HEK293T (cell line): ENCODE data around the gene ATG5.
"Not testable (repeated sequence)": the region's sequence is repeated elsewhere in the genome, so short reads cannot be mapped to it uniquely, and the experiment has no call there.

Experiments used
- CTCF ChIA-PET: fragments of 350-600 bp; formaldehyde crosslinking; extraction: SDS; loops from one replicate; lab custom pipeline; 2021; ENCODE audit warnings: antibody characterized with exemption, inconsistent platforms; lab: Yijun Ruan, JAX
- POLR2A ChIA-PET: fragments of 350-600 bp; formaldehyde crosslinking; extraction: SDS; loops from one replicate; lab custom pipeline; 2020; ENCODE audit warnings: antibody characterized with exemption, inconsistent platforms; lab: Yijun Ruan, JAX
- DNase-seq: peaks from one replicate; pipeline ENCODE4 v3.0.0; 2012; ENCODE audit warnings: mixed read lengths; ENCODE audit errors: extremely low spot score
- ARNT ChIP-seq: fragments of 450-650 bp; IDR thresholded peaks from 2 replicates; pipeline ENCODE4 v1.6.1; 2017; ENCODE audit warnings: mild to moderate bottlenecking
- BHLHE40 ChIP-seq: fragments of 450-650 bp; IDR thresholded peaks from 2 replicates; pipeline ENCODE4 v1.6.1; 2016; ENCODE audit warnings: mild to moderate bottlenecking, moderate library complexity, borderline replicate concordance
- CTBP1 ChIP-seq: fragments of 450-650 bp; IDR thresholded peaks from 2 replicates; pipeline ENCODE4 v1.6.1; 2016; ENCODE audit warnings: borderline replicate concordance
- ELF4 ChIP-seq: fragments of 450-650 bp; IDR thresholded peaks from 2 replicates; pipeline ENCODE4 v1.6.1; 2017; ENCODE audit warnings: antibody characterized with exemption
- FOXA1 ChIP-seq: fragments of 450-650 bp; IDR thresholded peaks from 2 replicates; pipeline ENCODE4 v1.6.1; 2016; ENCODE audit warnings: mild to moderate bottlenecking
- FOXK2 ChIP-seq: fragments of 450-650 bp; IDR thresholded peaks from 2 replicates; pipeline ENCODE4 v1.6.1; 2016; ENCODE audit warnings: mild to moderate bottlenecking
- FOXM1 ChIP-seq: fragments of 450-650 bp; IDR thresholded peaks from 2 replicates; pipeline ENCODE4 v1.6.1; 2017; ENCODE audit warnings: mild to moderate bottlenecking, borderline replicate concordance
- HDGF ChIP-seq: fragments of 450-650 bp; IDR thresholded peaks from 2 replicates; pipeline ENCODE4 v1.6.1; 2017; ENCODE audit warnings: antibody characterized with exemption, borderline replicate concordance
- L3MBTL2 ChIP-seq: fragments of 450-650 bp; conservative IDR thresholded peaks from 2 replicates; pipeline ENCODE4 v1.6.1; 2016; ENCODE audit warnings: mild to moderate bottlenecking
- LEF1 ChIP-seq: fragments of 450-650 bp; IDR thresholded peaks from 2 replicates; pipeline ENCODE4 v1.6.1; 2017; ENCODE audit warnings: mild to moderate bottlenecking, borderline replicate concordance
- NFRKB ChIP-seq: fragments of 450-650 bp; IDR thresholded peaks from 2 replicates; pipeline ENCODE4 v1.6.1; 2016; ENCODE audit warnings: mild to moderate bottlenecking, moderate library complexity
- PKNOX1 ChIP-seq: fragments of 450-650 bp; IDR thresholded peaks from 2 replicates; pipeline ENCODE4 v1.6.1; 2016
- SP1 ChIP-seq: fragments of 450-650 bp; IDR thresholded peaks from 2 replicates; pipeline ENCODE4 v1.6.1; 2017
- SUZ12 ChIP-seq: fragments of 450-650 bp; IDR thresholded peaks from 2 replicates; pipeline ENCODE4 v1.6.1; 2016; ENCODE audit warnings: mild to moderate bottlenecking
- TARDBP ChIP-seq: fragments of 450-650 bp; IDR thresholded peaks from 2 replicates; pipeline ENCODE4 v1.6.1; 2016
- ZNF384 ChIP-seq: fragments of 450-650 bp; IDR thresholded peaks from 2 replicates; pipeline ENCODE4 v1.6.1; 2016

Gene ATG5

GRCh38 chr6:106244931-106245330, 80.6 kb downstream of the ATG5 start:
- ChIA-PET POLR2A (no interaction called here), CTCF (interaction anchor here (0.6 kb wide), 1 partner anchor 1340 kb away, joined by 3 read pairs; no protein-coding TSS in a partner anchor)
- no peak for DNase-seq
- no peak for TF ChIP-seq CTBP1

GRCh38 chr6:106244521-106244920, 81.0 kb downstream of the ATG5 start:
- TF ChIP-seq HDGF (no peak), BHLHE40 (no peak), ARNT (no peak), L3MBTL2 (no peak), ELF4 (no peak), FOXM1 (no peak), FOXK2 (no peak), PKNOX1 (no peak), SUZ12 (no peak), TARDBP (no peak)
- POLR2A ChIA-PET = no interaction called here

GRCh38 chr6:106243261-106243660, 82.3 kb downstream of the ATG5 start:
- ChIA-PET CTCF (no interaction called here), POLR2A (no interaction called here)
- no peak for DNase-seq
- TF ChIP-seq NFRKB = no peak
- no peak for TF ChIP-seq SP1

More at GRCh38 chr6:106244521-106244920, 81.0 kb downstream of the ATG5 start:
- no peak for DNase-seq
- CTCF ChIA-PET = no interaction called here

- ChIA-PET CTCF (no interaction called here), POLR2A (no interaction called here)
- no peak for DNase-seq
- TF ChIP-seq LEF1 = no peak
- TF ChIP-seq BHLHE40 = no peak
- TF ChIP-seq PKNOX1 = no peak
- no peak for TF ChIP-seq CTBP1
- TF ChIP-seq FOXK2 = no peak
- TF ChIP-seq ZNF384 = no peak
- no peak for TF ChIP-seq SP1
- TF ChIP-seq ARNT = no peak
- TF ChIP-seq FOXM1 = no peak
- TF ChIP-seq L3MBTL2 = no peak
- no peak for TF ChIP-seq HDGF
- no peak for TF ChIP-seq TARDBP
- no peak for TF ChIP-seq SUZ12
- no peak for TF ChIP-seq NFRKB
- TF ChIP-seq FOXA1 = no peak
- no peak for TF ChIP-seq ELF4
Observed at GRCh38 chr6:106241498-106241897, 84.1 kb downstream of the ATG5 start.

GRCh38 chr6:106237286-106237685, 88.3 kb downstream of the ATG5 start:
- CTCF ChIA-PET = no interaction called here
- DNase-seq = no peak
- POLR2A ChIA-PET = no interaction called here
- TF ChIP-seq FOXK2 (no peak), CTBP1 (no peak), PKNOX1 (no peak)

- POLR2A ChIA-PET, DNase-seq, CTCF ChIA-PET: not testable (repeated sequence)
Observed at GRCh38 chr6:106229876-106230445, 95.6 kb downstream of the ATG5 start.

- TF ChIP-seq ELF4 (no peak), NFRKB (no peak), CTBP1 (no peak), TARDBP (no peak), SUZ12 (no peak), FOXM1 (no peak)
- ChIA-PET POLR2A (no interaction called here), CTCF (no interaction called here)
- DNase-seq = no peak
Observed at GRCh38 chr6:106227612-106228507, 97.7 kb downstream of the ATG5 start.
